Astrocyte (in vitro differentiated cells and primary cell): Measurements from ENCODE around the gene PARP8. TPM values are rescaled to one million over a fixed set of nuclear protein-coding genes. Genes with fewer than 3 reads are reported as not detected.

Experiments
- DNase-seq: peaks from one replicate; pipeline ENCODE4 v3.0.0-alpha.2; 2010; ENCODE audit warnings: low read depth
- FAIRE-seq: peaks from 2 replicates; lab custom pipeline; 2011; peaks lifted over from hg19 to GRCh38; lab: Jason Lieb, UNC
- H2AFZ ChIP-seq: 2 replicates; pipeline ENCODE4 v1.6.0; 2012; ENCODE audit warnings: low read depth, low read length, inconsistent platforms
- H3K27ac ChIP-seq: 2 replicates; pipeline ENCODE4 v1.5.1; 2011; ENCODE audit warnings: low read depth, low read length, inconsistent platforms
- H3K27me3 ChIP-seq: 2 replicates; pipeline ENCODE4 v1.6.0; 2011; ENCODE audit warnings: low read length, inconsistent platforms; ENCODE audit not compliant: insufficient read depth
- H3K36me3 ChIP-seq: 2 replicates; pipeline ENCODE4 v1.5.1; 2011; ENCODE audit warnings: low read length, inconsistent platforms; ENCODE audit not compliant: insufficient read depth
- H3K4me1 ChIP-seq: 2 replicates; pipeline ENCODE4 v1.5.1; 2011; ENCODE audit warnings: low read length, inconsistent platforms; ENCODE audit not compliant: insufficient read depth
- H3K4me2 ChIP-seq: 2 replicates; pipeline ENCODE4 v1.6.0; 2012; ENCODE audit warnings: low read length, inconsistent platforms
- H3K4me3 ChIP-seq: 2 replicates; pipeline ENCODE4 v1.5.1; 2011; ENCODE audit warnings: low read depth, mild to moderate bottlenecking, low read length, inconsistent platforms; ENCODE audit not compliant: insufficient read depth
- H3K79me2 ChIP-seq: 2 replicates; pipeline ENCODE4 v1.6.0; 2012; ENCODE audit warnings: mild to moderate bottlenecking, low read length, inconsistent platforms; ENCODE audit not compliant: insufficient read depth
- H3K9ac ChIP-seq: 2 replicates; pipeline ENCODE4 v1.6.0; 2012; ENCODE audit warnings: mild to moderate bottlenecking, low read length, inconsistent platforms
- H3K9me3 ChIP-seq: 2 replicates; pipeline ENCODE4 v1.5.1; 2012; ENCODE audit warnings: low read depth, mild to moderate bottlenecking, low read length, inconsistent platforms; ENCODE audit not compliant: insufficient read depth
- H4K20me1 ChIP-seq: 2 replicates; pipeline ENCODE4 v1.6.0; 2012; ENCODE audit warnings: low read length, inconsistent platforms; ENCODE audit not compliant: insufficient read depth
- H3K27ac Mint-ChIP-seq: one replicate; pipeline ENCODE4 v1.8.0; 2021; ENCODE audit warnings: mild to moderate bottlenecking, mixed read lengths; ENCODE audit not compliant: unreplicated experiment
- H3K27me3 Mint-ChIP-seq: one replicate; pipeline ENCODE4 v1.8.0; 2021; ENCODE audit warnings: low read depth, mixed read lengths; ENCODE audit not compliant: unreplicated experiment
- H3K36me3 Mint-ChIP-seq: one replicate; pipeline ENCODE4 v1.8.0; 2021; ENCODE audit warnings: low read depth, mixed read lengths; ENCODE audit not compliant: unreplicated experiment
- H3K4me1 Mint-ChIP-seq: one replicate; pipeline ENCODE4 v1.8.0; 2021; ENCODE audit warnings: low read depth, mixed read lengths; ENCODE audit not compliant: unreplicated experiment
- H3K4me3 Mint-ChIP-seq: one replicate; pipeline ENCODE4 v1.8.0; 2021; ENCODE audit warnings: mild to moderate bottlenecking, moderate library complexity, mixed read lengths; ENCODE audit not compliant: unreplicated experiment
- H3K9me3 Mint-ChIP-seq: one replicate; pipeline ENCODE4 v1.8.0; 2021; ENCODE audit warnings: mild to moderate bottlenecking, mixed read lengths; ENCODE audit not compliant: unreplicated experiment
- EZH2 ChIP-seq: IDR thresholded peaks from 2 replicates; pipeline ENCODE4 v1.6.1; 2012; ENCODE audit warnings: mild to moderate bottlenecking, low read length, inconsistent platforms; ENCODE audit not compliant: insufficient read depth
- total RNA-seq: library from RNA; stranded (reverse); gene quantifications from 2 replicates; pipeline ENCODE4 v1.2.1, GENCODE V29; 2021
- TF ChIP-seq, protein P1 (sequence below): IDR thresholded peaks from 2 replicates; pipeline ENCODE4 v1.5.1; 2011; ENCODE audit warnings: low read depth, mild to moderate bottlenecking, inconsistent platforms, low read length, moderate library complexity; ENCODE audit not compliant: insufficient read depth

The PARP8 gene
- total RNA-seq, 1 donor from 2014 or later = 36.1 TPM

DNA sequence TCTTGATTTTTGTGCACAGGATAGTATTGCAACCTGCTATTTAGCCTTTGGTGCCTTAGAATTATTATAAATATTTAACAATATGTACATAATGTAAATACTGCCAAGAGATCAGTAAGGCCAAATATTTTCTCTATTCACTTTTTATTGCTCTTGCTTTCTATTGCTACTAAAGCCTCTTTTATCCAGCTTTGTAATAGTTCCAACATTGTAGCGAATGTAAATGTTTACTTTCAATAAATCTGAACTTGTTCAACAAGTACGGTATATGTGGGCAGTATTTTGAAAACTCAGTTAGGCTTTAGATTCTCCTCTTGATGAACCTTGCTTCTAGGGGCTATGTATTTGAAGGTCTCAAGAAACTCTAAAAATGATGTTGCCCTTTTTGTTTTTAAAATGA lies 179.8 kb downstream of the PARP8 start:
- no peaks in the 10 kb centered on the region for H3K36me3 ChIP-seq
- no peak for FAIRE-seq
- no peak overlapping the region for H3K27ac ChIP-seq
- H3K4me1 ChIP-seq = no peaks in the 10 kb centered on the region
- H3K4me2 ChIP-seq = no peak overlapping the region
- Mint-ChIP-seq H3K9me3 (no peaks in the 10 kb centered on the region), H3K27me3 (no peaks in the 10 kb centered on the region), H3K4me1 (no peaks in the 10 kb centered on the region), H3K36me3 (no peaks in the 10 kb centered on the region), H3K27ac (no peak overlapping the region), H3K4me3 (no peak overlapping the region)
- H3K27me3 ChIP-seq = no peaks in the 10 kb centered on the region
- DNase-seq = no peak
- H3K9ac ChIP-seq = no peak overlapping the region
- no peaks in the 10 kb centered on the region for H4K20me1 ChIP-seq
- H3K9me3 ChIP-seq = no peaks in the 10 kb centered on the region
- TF ChIP-seq EZH2 = no peak
- TF ChIP-seq, protein P1, sequence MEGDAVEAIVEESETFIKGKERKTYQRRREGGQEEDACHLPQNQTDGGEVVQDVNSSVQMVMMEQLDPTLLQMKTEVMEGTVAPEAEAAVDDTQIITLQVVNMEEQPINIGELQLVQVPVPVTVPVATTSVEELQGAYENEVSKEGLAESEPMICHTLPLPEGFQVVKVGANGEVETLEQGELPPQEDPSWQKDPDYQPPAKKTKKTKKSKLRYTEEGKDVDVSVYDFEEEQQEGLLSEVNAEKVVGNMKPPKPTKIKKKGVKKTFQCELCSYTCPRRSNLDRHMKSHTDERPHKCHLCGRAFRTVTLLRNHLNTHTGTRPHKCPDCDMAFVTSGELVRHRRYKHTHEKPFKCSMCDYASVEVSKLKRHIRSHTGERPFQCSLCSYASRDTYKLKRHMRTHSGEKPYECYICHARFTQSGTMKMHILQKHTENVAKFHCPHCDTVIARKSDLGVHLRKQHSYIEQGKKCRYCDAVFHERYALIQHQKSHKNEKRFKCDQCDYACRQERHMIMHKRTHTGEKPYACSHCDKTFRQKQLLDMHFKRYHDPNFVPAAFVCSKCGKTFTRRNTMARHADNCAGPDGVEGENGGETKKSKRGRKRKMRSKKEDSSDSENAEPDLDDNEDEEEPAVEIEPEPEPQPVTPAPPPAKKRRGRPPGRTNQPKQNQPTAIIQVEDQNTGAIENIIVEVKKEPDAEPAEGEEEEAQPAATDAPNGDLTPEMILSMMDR = no peak
- no peak overlapping the region for H2AFZ ChIP-seq
- H3K4me3 ChIP-seq = no peak overlapping the region
- H3K79me2 ChIP-seq = no peaks in the 10 kb centered on the region

GRCh38 chr5:50849554-50849953 lies 183.1 kb downstream of the PARP8 start:
- H3K27me3 Mint-ChIP-seq = no peaks in the 10 kb centered on the region
- H3K9me3 Mint-ChIP-seq = no peaks in the 10 kb centered on the region
- no peak overlapping the region for H3K9ac ChIP-seq

GRCh38 chr5:50853151-50853550 lies 186.7 kb downstream of the PARP8 start:
- Mint-ChIP-seq H3K4me1 (no peaks in the 10 kb centered on the region), H3K4me3 (no peak overlapping the region), H3K9me3 (no peaks in the 10 kb centered on the region), H3K27ac (no peak overlapping the region), H3K27me3 (peaks cover 2% of the 10 kb centered on the region), H3K36me3 (no peaks in the 10 kb centered on the region)
- no peak overlapping the region for H2AFZ ChIP-seq
- H4K20me1 ChIP-seq = no peaks in the 10 kb centered on the region
- no peak overlapping the region for H3K4me3 ChIP-seq
- DNase-seq = no peak
- H3K4me1 ChIP-seq = no peaks in the 10 kb centered on the region
- no peaks in the 10 kb centered on the region for H3K27me3 ChIP-seq
- no peaks in the 10 kb centered on the region for H3K9me3 ChIP-seq
- no peaks in the 10 kb centered on the region for H3K79me2 ChIP-seq
- no peak for FAIRE-seq
- no peak overlapping the region for H3K9ac ChIP-seq
- no peak overlapping the region for H3K4me2 ChIP-seq
- H3K36me3 ChIP-seq = no peaks in the 10 kb centered on the region
- no peak overlapping the region for H3K27ac ChIP-seq
- TF ChIP-seq, protein P1 = no peak

More at GRCh38 chr5:50849554-50849953, 183.1 kb downstream of the PARP8 start:
- Histone ChIP-seq H3K36me3 (no peaks in the 10 kb centered on the region), H3K4me1 (no peaks in the 10 kb centered on the region), H3K79me2 (no peaks in the 10 kb centered on the region), H3K27me3 (no peaks in the 10 kb centered on the region), H2AFZ (no peak overlapping the region), H3K27ac (no peak overlapping the region), H3K9me3 (no peaks in the 10 kb centered on the region), H3K4me2 (no peak overlapping the region), H4K20me1 (no peaks in the 10 kb centered on the region), H3K4me3 (no peak overlapping the region)
- DNase-seq = no peak
- H3K36me3 Mint-ChIP-seq = no peaks in the 10 kb centered on the region
- no peak for TF ChIP-seq EZH2
- TF ChIP-seq, protein P1 = no peak
- H3K4me3 Mint-ChIP-seq = no peak overlapping the region
- FAIRE-seq = no peak
- H3K27ac Mint-ChIP-seq = no peak overlapping the region
- H3K4me1 Mint-ChIP-seq = no peaks in the 10 kb centered on the region
